NT2/D1 (cell line): ENCODE data around the gene MAP3K4.

ENCODE experiments used
- SUZ12 ChIP-seq: IDR thresholded peaks from 2 replicates; pipeline ENCODE4 v1.6.1; 2011; ENCODE audit not compliant: insufficient read length, insufficient read depth; ENCODE audit errors: extremely low read depth
- YY1 ChIP-seq: IDR thresholded peaks from 2 replicates; pipeline ENCODE4 v1.6.1; 2011; ENCODE audit not compliant: insufficient read length, insufficient read depth
- ZNF274 ChIP-seq: IDR thresholded peaks from 2 replicates; pipeline ENCODE4 v1.6.1; 2011; ENCODE audit warnings: mild to moderate bottlenecking, low read depth, low read length

GRCh38 chr6:160987265-160987664, 4.3 kb upstream of the MAP3K4 start:
- TF ChIP-seq ZNF274 (no peak), SUZ12 (no peak), YY1 (no peak)
